Left lobe of liver (tissue), 2 donors: Measurements from ENCODE around the gene PAK6. TPM values are rescaled to one million over a fixed set of nuclear protein-coding genes. Genes with fewer than 3 reads are reported as not detected.

ENCODE experiments used
- ATAC-seq: fragments of 200-7000 bp; cut with Tn5 transposase; one replicate; pipeline ENCODE4 v1.9.1; 2020; ENCODE audit warnings: mild to moderate bottlenecking, moderate library complexity
- DNase-seq: peaks from one replicate; pipeline ENCODE4 v3.0.0-alpha.2; 2020; ENCODE audit warnings: low spot score
- total RNA-seq: library from RNA; stranded (reverse); gene quantifications from one replicate; pipeline ENCODE4 v1.2.1, GENCODE V29; 2021
- donor health status: DM: no; HTN: no; CAD: no; lungs with moderate emphysema.
- donor health status: DM: no; HTN: yes; CAD: no.

PAK6 gene
- total RNA-seq, 1 donor from 2014 or later = not detected

GRCh38 chr15:40275523-40275922, 36.7 kb downstream of the PAK6 start:
- ATAC-seq (no peak), DNase-seq (no peak)

- ATAC-seq = no peak
- DNase-seq = no peak
Observed at GRCh38 chr15:40275954-40276353, 37.1 kb downstream of the PAK6 start.

- DNase-seq (no peak), ATAC-seq (no peak)
Observed at GRCh38 chr15:40276927-40277326, 38.1 kb downstream of the PAK6 start.

- no peak for DNase-seq
- no peak for ATAC-seq
Observed at GRCh38 chr15:40277471-40277870, 38.6 kb downstream of the PAK6 start.

GRCh38 chr15:40278026-40278425, 39.2 kb downstream of the PAK6 start:
- no peak for DNase-seq
- ATAC-seq = no peak

GRCh38 chr15:40279437-40280141, 40.7 kb downstream of the PAK6 start:
- DNase-seq (peak; percentile 75), ATAC-seq (peak; percentile 71)

GRCh38 chr15:40280260-40281056, 41.6 kb downstream of the PAK6 start:
- DNase-seq (no peak), ATAC-seq (no peak)

- ATAC-seq = no peak
Observed at GRCh38 chr15:40281057-40281800, 42.4 kb downstream of the PAK6 start.

GRCh38 chr15:40281801-40282146, 42.9 kb downstream of the PAK6 start:
- DNase-seq (no peak), ATAC-seq (no peak)

More at GRCh38 chr15:40281057-40281800, 42.4 kb downstream of the PAK6 start:
- no peak for DNase-seq

GRCh38 chr15:40282147-40282868, 43.4 kb downstream of the PAK6 start:
- peak; percentile 86 for ATAC-seq
- DNase-seq = peak; percentile 83

GRCh38 chr15:40282869-40283614, 44.2 kb downstream of the PAK6 start, which contains the start of gene ANKRD63:
ANKRD63 (minus strand) TSS chr15:40283064; CDS start chr15:40282586, 478 bp downstream.
- ATAC-seq = peak; percentile 4
- DNase-seq = no peak

- ATAC-seq (no peak), DNase-seq (no peak)
Observed at GRCh38 chr15:40283615-40284300, 44.9 kb downstream of the PAK6 start.

GRCh38 chr15:40285151-40285550, 46.3 kb downstream of the PAK6 start:
- ATAC-seq = no peak

GRCh38 chr15:40285554-40286011, 46.7 kb downstream of the PAK6 start:
- ATAC-seq = no peak
- no peak for DNase-seq

More at GRCh38 chr15:40285151-40285550, 46.3 kb downstream of the PAK6 start:
- DNase-seq = no peak

- no peak for DNase-seq
- ATAC-seq = no peak
Observed at GRCh38 chr15:40286061-40286532, 47.2 kb downstream of the PAK6 start.

- ATAC-seq (no peak), DNase-seq (no peak)
Observed at GRCh38 chr15:40286794-40287193, 47.9 kb downstream of the PAK6 start.

- no peak for ATAC-seq
- DNase-seq = no peak
Observed at GRCh38 chr15:40287505-40287904, 48.6 kb downstream of the PAK6 start.

GRCh38 chr15:40287968-40288367, 49.1 kb downstream of the PAK6 start:
- no peak for ATAC-seq
- no peak for DNase-seq

- ATAC-seq = peak; percentile 89
- peak; percentile 84 for DNase-seq
Observed at GRCh38 chr15:40289140-40289775, 50.4 kb downstream of the PAK6 start.
